Urothelium cell line (cell line): ENCODE measurements around the gene GTF3A.

Experiments used
- DNase-seq: peaks from one replicate; pipeline ENCODE4 v3.0.0; 2011; ENCODE audit warnings: low spot score, mixed read lengths
- FAIRE-seq: peaks from 2 replicates; lab custom pipeline; 2011; peaks lifted over from hg19 to GRCh38; lab: Jason Lieb, UNC

Gene GTF3A

DNA sequence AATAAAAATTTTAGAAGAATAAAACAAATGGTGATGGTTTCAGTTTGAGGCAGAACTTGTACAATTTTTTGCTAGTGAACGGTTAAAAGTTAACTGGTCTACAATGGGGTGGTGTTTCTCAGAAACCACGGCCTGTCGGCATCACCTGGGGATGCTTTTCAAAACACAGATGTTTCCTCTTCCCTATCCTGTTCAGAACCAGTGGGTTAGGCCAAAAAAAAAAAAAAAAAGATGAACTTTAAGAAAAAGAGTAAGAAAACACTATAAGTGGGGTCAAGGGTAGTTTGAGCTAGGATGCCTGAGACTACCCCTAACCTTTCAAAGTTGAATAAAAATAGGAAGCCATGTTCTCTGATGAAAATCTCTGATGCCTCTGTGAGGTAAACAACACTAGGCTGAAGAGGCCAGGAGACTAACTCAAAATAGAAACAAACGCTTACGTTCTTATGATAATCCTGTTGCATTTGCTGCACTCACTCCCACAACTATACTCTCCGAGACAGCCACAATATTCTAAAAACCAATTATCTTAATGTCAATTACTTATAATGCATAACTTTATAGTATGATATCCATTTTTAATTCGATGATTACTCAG is 22.7 kb downstream of the GTF3A start:
- FAIRE-seq: no peak
- DNase-seq: no peak

- FAIRE-seq: no peak
Measured at GRCh38 chr13:27448308-27448707, 23.9 kb downstream of the GTF3A start.

DNA sequence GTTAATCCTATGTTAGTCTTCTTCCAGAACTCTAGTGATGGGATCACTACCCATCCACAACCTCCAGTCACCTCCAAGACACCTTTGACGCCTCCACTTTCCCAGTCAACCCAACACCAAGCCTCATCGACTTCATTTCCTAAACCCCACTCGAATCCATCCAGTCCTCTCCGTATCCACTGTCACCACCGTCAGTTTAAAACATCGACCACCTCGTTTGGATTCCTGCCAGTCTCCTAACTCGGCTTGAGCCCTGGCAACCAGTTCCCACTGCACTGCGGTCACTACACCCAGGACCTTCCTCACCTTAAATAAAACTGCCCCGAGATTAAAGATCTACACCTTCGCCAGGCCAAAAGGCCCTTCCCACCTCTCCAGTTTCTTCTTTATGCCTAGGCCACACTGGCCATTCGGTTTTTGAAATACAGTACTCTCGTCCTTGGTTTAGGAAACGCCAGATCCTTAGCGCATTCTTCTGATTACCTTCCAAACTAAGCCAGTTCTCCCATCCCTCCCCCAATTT is 24.7 kb downstream of the GTF3A start:
- FAIRE-seq: no peak
- DNase-seq: no peak

More at GRCh38 chr13:27448308-27448707, 23.9 kb downstream of the GTF3A start:
- no peak for DNase-seq

GRCh38 chr13:27449936-27450828 is 25.8 kb downstream of the GTF3A start, which contains the start of gene MTIF3:
TSS of gene MTIF3 (minus strand) at chr13:27450564. CDS start at chr13:27440448, 10,116 bp downstream.
- DNase-seq (peak; percentile 85), FAIRE-seq (no peak)

DNA sequence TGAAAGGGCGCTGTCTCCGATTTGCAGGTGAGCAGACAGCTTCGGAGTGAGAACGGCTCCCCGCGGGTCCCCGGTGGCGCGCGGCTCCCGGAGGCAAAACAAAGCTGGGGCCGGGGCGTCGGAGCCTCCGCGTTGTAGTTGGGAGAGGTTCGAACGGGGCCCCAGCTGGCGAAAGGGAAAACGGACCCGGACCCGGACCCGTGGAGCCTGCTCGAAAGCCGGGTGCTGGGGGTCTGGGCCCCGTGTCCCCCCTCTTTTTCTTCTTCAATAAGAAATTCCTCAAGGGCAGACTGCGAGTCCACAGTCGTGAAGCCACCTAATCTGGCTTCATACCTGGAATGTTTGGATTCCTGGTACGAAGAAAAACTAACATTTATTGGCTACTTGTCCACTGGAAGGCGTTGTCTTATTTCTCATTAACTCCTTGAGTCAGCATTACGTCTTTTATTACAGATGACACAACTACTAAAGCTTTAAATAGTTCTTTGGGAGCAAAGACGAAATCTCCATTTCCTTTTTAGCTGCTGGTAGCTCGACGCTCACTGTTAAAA is 26.6 kb downstream of the GTF3A start:
- FAIRE-seq (no peak), DNase-seq (peak; percentile 16)

- FAIRE-seq (no peak), DNase-seq (no peak)
Measured at GRCh38 chr13:27455331-27455855, 31.0 kb downstream of the GTF3A start.

DNA sequence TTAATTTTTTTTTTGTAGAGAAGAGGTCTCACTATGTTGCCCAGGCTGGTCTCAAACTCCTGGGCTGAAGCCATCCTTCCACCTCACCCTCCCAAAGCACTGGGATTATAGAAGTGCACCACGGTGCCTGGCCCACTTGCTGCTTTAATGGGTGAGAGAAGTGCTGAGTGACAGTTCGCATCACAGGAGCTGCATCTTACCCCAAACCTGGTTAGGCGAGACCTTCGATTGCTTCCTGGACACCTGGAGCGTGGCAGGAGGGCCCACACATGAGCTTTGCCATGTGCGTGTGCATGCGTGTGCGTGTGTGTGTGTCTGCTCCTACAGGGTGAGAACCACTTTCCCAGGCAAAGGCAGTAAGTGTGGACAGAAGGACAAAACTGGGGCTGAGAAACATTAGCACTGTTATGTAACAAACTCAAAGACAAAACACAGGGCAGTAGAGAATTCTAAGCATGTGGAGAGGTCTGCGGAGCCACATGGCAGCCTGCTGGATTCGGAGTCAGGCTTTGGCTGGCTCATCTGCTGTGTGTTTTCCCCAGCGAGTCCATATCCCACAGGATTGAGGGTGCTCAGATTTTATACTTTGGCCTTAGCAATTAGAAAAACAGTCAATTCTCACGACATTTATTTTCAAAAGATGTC is 37.6 kb downstream of the GTF3A start:
- no peak for FAIRE-seq

DNA sequence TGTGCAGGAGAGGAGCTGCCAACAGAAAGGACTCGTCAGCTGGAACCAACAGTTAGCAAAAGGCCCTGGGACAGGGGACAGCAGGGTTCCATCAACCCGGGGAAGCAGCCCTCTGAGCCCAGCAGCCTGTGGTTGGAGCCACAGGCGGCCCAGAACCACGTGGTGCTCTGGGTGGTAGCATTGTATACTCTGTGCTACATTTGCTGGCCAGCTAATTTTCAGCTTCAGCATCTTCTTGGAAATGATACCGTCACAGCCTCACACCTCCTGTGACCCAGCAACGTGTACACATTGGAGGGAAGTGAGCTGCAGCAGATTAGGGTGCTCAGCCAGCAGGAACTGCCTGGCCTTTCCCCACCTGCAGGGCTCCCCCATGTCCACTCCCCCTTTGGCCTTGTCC is 39.1 kb downstream of the GTF3A start:
- no peak for FAIRE-seq
- no peak for DNase-seq

More for the DNA sequence above, 37.6 kb downstream of the GTF3A start:
- DNase-seq: no peak

DNA sequence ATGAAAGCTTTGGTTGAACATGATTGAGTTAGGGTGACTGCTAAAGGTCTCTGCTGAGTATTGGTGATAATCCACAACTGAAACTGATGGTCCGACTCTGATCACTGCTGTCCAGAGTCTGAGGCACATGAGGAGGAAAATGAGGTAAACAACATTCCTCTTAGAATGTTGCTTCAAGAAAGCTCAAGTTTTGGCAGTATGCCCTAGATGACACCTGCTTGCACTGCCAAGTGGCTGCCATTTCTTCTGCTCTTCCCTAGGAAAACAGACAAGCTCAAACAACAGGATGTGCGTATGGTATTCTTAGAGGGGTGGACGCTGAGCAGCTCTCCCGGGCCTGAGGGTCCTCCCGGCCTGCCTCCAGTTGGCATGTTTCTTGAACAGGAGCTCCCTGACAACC is 41.2 kb downstream of the GTF3A start:
- DNase-seq: no peak
- FAIRE-seq: no peak

DNA sequence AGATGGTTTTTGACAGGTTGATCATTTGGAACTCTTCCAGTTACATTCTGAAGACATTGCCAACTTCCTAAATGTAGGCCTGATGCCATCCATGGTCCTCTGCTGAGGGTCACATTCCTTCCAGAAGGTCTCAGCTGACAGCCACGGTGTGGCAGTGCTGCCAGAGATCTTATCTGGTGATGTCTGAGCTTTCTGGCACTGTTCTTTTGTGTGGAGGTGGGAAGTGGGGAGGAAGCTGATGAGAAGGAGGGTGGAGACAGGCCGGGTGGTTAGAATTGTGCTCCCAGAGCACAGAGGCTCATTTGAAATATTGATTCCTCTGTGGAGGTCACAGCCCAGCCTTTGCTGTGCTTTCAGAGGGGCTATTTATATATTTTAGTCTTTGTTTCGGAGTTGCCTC is 42.1 kb downstream of the GTF3A start:
- no peak for DNase-seq
- no peak for FAIRE-seq

DNA sequence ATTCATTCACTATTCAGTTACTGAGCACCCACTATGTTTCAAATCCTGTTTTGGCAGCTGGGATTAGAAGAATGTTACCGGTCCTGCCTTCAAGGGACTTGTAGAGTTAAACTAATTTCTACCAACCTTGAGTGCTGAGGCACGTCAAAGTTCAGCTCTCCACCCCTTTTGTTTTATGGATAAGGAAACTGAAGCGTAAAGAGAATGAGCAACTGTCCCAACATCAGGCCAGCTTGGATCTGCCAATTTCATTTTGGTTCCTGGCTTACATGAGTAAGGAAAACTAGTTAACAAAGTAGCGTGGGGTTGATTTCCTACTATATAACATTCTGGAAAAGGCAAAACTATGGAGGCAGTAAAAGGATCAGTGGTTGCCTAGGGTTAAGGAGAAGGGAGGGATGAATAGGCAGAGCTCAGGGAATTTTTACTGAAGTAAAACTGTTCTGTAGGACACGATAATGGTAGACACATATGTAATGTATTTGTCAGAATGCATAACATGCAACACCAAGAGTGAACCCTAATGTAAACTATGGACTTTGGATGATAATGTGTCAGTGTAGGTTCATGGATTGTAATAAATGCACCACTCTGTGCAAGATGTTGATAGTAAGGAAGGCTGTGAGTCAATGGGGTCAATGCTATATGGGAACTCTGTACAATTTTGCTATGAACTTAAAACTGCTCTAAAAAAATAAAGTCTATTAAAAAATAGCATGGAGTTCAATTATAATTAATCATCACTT is 45.8 kb downstream of the GTF3A start:
- DNase-seq: no peak
- no peak for FAIRE-seq

GRCh38 chr13:27472441-27472840 is 48.0 kb downstream of the GTF3A start:
- FAIRE-seq (no peak), DNase-seq (no peak)

DNA sequence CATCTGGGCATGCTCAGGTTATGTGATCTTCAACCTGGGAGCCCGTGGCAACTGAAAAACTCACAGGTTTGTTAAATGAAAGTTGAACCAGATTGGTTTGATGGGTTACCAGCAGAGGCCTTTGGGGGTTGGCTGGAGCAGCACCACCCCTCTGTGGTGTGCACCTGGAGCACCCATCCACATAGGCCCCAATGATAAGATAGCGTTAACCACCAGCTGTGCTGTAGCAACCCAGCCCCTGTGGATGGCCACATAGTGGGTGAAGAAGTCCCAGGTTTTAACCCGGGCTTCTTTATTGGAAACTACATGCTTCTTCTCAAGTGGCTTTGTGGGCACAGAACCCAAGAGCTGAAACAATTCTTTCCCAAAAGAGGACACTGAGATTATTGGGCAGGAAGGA is 48.5 kb downstream of the GTF3A start:
- FAIRE-seq (no peak), DNase-seq (no peak)

DNA sequence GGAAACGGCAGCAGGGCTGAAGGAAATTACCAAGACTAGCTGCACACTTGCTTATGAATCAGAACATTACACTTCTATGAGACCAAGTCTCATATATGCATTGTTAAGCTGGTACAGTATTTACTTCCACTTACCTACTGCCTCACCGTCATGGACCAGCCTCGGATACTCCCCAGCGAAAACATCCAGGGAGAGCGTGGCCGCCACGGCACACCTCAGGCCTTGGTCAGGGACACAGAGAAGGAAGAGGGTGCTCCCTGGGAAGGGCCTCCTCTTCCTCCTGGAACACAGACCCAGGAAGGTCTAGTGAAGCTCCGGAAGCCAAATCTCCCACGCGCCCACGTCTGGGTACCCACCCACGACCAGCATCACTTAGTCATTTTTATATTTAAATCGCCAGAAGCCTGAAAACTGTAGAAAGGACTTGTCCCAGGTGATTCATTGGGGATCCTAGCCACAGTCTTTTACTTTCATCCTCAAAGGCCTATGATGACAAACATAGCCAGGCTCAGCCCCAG is 50.4 kb downstream of the GTF3A start:
- DNase-seq (no peak), FAIRE-seq (no peak)

GRCh38 chr13:27476943-27477703 is 52.7 kb downstream of the GTF3A start:
- DNase-seq (peak; percentile 29), FAIRE-seq (no peak)

DNA sequence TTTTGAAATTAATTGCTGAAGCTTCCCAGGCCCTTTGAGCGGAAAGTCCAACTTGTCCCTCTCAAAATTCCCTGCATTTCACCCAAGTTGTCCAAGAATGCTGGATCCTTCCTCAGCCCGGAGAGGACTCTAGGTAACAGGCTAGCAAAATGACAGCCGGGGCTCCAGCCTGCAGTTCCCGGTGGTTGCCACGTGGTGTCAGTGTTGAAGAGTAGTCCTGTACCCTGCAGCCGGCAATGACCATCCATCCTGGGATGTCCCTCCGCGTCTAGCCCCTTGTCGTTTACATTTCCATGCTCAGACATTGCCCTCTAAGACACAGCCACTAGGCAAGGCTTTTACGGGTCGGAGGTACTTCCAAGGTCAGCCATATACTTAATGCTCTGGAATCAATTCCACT is 57.3 kb downstream of the GTF3A start:
- peak; percentile 17 for DNase-seq
- FAIRE-seq: no peak

GRCh38 chr13:27482983-27483382 is 58.6 kb downstream of the GTF3A start:
- FAIRE-seq: no peak
- no peak for DNase-seq

DNA sequence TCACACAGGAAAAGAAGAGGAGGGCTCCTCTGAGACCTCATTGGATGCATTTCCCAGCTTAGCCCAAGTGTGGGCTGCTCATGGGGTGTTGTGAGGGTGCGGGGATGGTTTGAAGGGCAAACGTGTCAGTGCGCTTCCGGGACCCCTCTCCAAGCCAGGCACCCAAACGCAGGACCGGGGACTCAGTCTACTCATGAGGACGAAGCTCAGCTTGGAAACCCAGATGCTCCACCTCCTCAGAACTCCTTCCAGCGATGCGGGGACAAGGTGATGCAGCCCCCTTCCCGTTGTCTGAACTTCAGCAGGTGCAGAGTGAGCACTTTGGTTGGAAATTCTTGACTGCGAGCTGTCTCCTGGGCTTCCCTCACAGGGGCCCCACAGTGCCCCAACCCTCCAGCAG is 59.0 kb downstream of the GTF3A start:
- no peak for DNase-seq
- no peak for FAIRE-seq
